HCT116 (cell line): Measurements from ENCODE around the gene DAGLA.

Experiments
- EGR1 ChIP-seq: IDR thresholded peaks from 2 replicates; pipeline ENCODE4 v1.6.1; 2012; ENCODE audit warnings: low read depth
- ELF1 ChIP-seq: IDR thresholded peaks from 2 replicates; pipeline ENCODE4 v1.6.1; 2012; ENCODE audit warnings: low read depth, borderline replicate concordance
- EZH2 ChIP-seq: fragments of 200-600 bp; sonication (generic); IDR thresholded peaks from 2 replicates; pipeline ENCODE4 v1.6.1; 2017; ENCODE audit warnings: antibody characterized with exemption, mixed run types
- EZH2phosphoT487 ChIP-seq: fragments of 200-600 bp; IDR thresholded peaks from 2 replicates; pipeline ENCODE4 v1.6.1; 2018; ENCODE audit warnings: antibody characterized with exemption, borderline replicate concordance
- JUND ChIP-seq: IDR thresholded peaks from 2 replicates; pipeline ENCODE4 v1.6.1; 2012
- POLR2A ChIP-seq: IDR thresholded peaks from 2 replicates; pipeline ENCODE4 v1.7.0; 2011; ENCODE audit warnings: borderline replicate concordance; ENCODE audit not compliant: insufficient read depth, insufficient read length; ENCODE audit errors: extremely low read depth
- POLR2AphosphoS5 ChIP-seq: IDR thresholded peaks from 2 replicates; pipeline ENCODE4 v1.6.1; 2011; ENCODE audit warnings: mild to moderate bottlenecking, low read depth, low read length, moderate library complexity
- RAD21 ChIP-seq: IDR thresholded peaks from 2 replicates; pipeline ENCODE4 v1.6.1; 2012; ENCODE audit warnings: low read depth, mild to moderate bottlenecking
- REST ChIP-seq: IDR thresholded peaks from 2 replicates; pipeline ENCODE4 v1.6.1; 2012; ENCODE audit warnings: low read depth
- SP1 ChIP-seq: IDR thresholded peaks from 2 replicates; pipeline ENCODE4 v1.6.1; 2012; ENCODE audit warnings: low read depth
- ZNF274 ChIP-seq: fragments of 200-500 bp; sonication (Bioruptor generic); IDR thresholded peaks from 2 replicates; pipeline ENCODE4 v1.6.1; 2014; ENCODE audit warnings: mild to moderate bottlenecking, low read depth, low read length, inconsistent platforms
- TF ChIP-seq, protein P1 (sequence below), 3 experiments: fragments of 200-600 bp in 1 of 3; sonication (generic) in 1 of 3; IDR thresholded peaks in 2 of 3; conservative IDR thresholded peaks in 1 of 3; 2 replicates each; pipeline ENCODE4 v1.5.1; 2012 to 2017; ENCODE audit warnings: low read depth in 2 of 3, low read length in 2 of 3, antibody characterized with exemption in 1 of 3, borderline replicate concordance in 1 of 3, control low read depth in 1 of 3, mild to moderate bottlenecking in 1 of 3, mixed read lengths in 1 of 3, mixed run types in 1 of 3, moderate library complexity in 1 of 3; ENCODE audit not compliant: insufficient read depth in 1 of 3
- TF ChIP-seq, protein P2 (sequence below): IDR thresholded peaks from 2 replicates; pipeline ENCODE4 v1.6.1; 2012
- TF ChIP-seq, protein P3 (sequence below): IDR thresholded peaks from 2 replicates; pipeline ENCODE4 v1.6.1; 2012

GRCh38 chr11:61765550-61766253, 85.5 kb downstream of the DAGLA start:
- no peak for TF ChIP-seq EZH2
- TF ChIP-seq, protein P1, sequence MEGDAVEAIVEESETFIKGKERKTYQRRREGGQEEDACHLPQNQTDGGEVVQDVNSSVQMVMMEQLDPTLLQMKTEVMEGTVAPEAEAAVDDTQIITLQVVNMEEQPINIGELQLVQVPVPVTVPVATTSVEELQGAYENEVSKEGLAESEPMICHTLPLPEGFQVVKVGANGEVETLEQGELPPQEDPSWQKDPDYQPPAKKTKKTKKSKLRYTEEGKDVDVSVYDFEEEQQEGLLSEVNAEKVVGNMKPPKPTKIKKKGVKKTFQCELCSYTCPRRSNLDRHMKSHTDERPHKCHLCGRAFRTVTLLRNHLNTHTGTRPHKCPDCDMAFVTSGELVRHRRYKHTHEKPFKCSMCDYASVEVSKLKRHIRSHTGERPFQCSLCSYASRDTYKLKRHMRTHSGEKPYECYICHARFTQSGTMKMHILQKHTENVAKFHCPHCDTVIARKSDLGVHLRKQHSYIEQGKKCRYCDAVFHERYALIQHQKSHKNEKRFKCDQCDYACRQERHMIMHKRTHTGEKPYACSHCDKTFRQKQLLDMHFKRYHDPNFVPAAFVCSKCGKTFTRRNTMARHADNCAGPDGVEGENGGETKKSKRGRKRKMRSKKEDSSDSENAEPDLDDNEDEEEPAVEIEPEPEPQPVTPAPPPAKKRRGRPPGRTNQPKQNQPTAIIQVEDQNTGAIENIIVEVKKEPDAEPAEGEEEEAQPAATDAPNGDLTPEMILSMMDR (IDR thresholded peaks at IDR 0.05 in 2 of 3, conservative IDR thresholded peaks at IDR 0.05 in 1 of 3; ENCODE audit: borderline replicate concordance in 1 of 3, insufficient read depth in 1 of 3, low read depth in 2 of 3, low read length in 2 of 3), result no peak
- no peak for TF ChIP-seq REST
- no peak for TF ChIP-seq POLR2A
- no peak for TF ChIP-seq ELF1
- TF ChIP-seq RAD21, result no peak
- TF ChIP-seq POLR2AphosphoS5, result no peak
- TF ChIP-seq, protein P2, sequence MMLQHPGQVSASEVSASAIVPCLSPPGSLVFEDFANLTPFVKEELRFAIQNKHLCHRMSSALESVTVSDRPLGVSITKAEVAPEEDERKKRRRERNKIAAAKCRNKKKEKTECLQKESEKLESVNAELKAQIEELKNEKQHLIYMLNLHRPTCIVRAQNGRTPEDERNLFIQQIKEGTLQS, result no peak
- TF ChIP-seq JUND, result no peak
- TF ChIP-seq, protein P3, sequence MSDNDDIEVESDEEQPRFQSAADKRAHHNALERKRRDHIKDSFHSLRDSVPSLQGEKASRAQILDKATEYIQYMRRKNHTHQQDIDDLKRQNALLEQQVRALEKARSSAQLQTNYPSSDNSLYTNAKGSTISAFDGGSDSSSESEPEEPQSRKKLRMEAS, result no peak
- TF ChIP-seq EGR1, result no peak
- TF ChIP-seq ZNF274, result no peak
- no peak for TF ChIP-seq EZH2phosphoT487
- TF ChIP-seq SP1, result no peak
